HepG2 (cell line): Measurements from ENCODE around the gene TBX10. TPM values are rescaled to one million over a fixed set of nuclear protein-coding genes. Genes with fewer than 3 reads are reported as not detected.

Experiments
- AHR ChIP-seq: IDR thresholded peaks from 2 replicates; pipeline ENCODE4 v1.6.1; 2018; ENCODE audit warnings: missing genetic modification reagents, missing compliant biosample characterization
- ASH2L ChIP-seq: fragments of 300-600, 200-600 bp; sonication (generic); IDR thresholded peaks from 2 replicates; pipeline ENCODE4 v1.7.0; 2017; ENCODE audit warnings: low read depth, mild to moderate bottlenecking, moderate library complexity, mixed read lengths, low read length; ENCODE audit not compliant: insufficient read length
- BCL3 ChIP-seq: sonication (generic); formaldehyde crosslinking; IDR thresholded peaks from 2 replicates; pipeline ENCODE4 v1.5.1; 2020; ENCODE audit warnings: mild to moderate bottlenecking, missing genetic modification reagents, moderate library complexity
- CCAR2 ChIP-seq: fragments of 200-400 bp; formaldehyde crosslinking; optimal IDR thresholded peaks from 2 replicates; pipeline ENCODE3; 2018; ENCODE audit warnings: low read depth, mild to moderate bottlenecking, low read length, moderate library complexity
- CEBPZ ChIP-seq: IDR thresholded peaks from 2 replicates; pipeline ENCODE4 v1.6.1; 2012; ENCODE audit warnings: low read length, improper control_type of control experiment
- DMTF1 ChIP-seq: sonication (generic); formaldehyde crosslinking; IDR thresholded peaks from 2 replicates; pipeline ENCODE4 v1.4.0; 2020; ENCODE audit warnings: mild to moderate bottlenecking, missing genetic modification reagents
- HDAC1 ChIP-seq: sonication (generic); formaldehyde crosslinking; IDR thresholded peaks from 2 replicates; pipeline ENCODE4 v1.5.1; 2020; ENCODE audit warnings: mild to moderate bottlenecking, missing genetic modification reagents
- KLF15 ChIP-seq: sonication (generic); formaldehyde crosslinking; IDR thresholded peaks from 2 replicates; pipeline ENCODE4 v1.8.1; 2023; ENCODE audit warnings: borderline replicate concordance, mild to moderate bottlenecking, inconsistent platforms, missing genetic modification reagents, mixed read lengths
- NPAS2 ChIP-seq: sonication (generic); formaldehyde crosslinking; IDR thresholded peaks from 2 replicates; pipeline ENCODE4 v1.8.0; 2022; ENCODE audit warnings: mild to moderate bottlenecking, missing genetic modification reagents, borderline replicate concordance
- RARA ChIP-seq: IDR thresholded peaks from 2 replicates; pipeline ENCODE4 v1.6.1; 2016; ENCODE audit warnings: missing genetic modification reagents, missing compliant biosample characterization
- SP140L ChIP-seq: sonication (generic); formaldehyde crosslinking; IDR thresholded peaks from 2 replicates; pipeline ENCODE4 v1.4.0; 2020; ENCODE audit warnings: missing genetic modification reagents, borderline replicate concordance
- TBX2 ChIP-seq: sonication (generic); formaldehyde crosslinking; IDR thresholded peaks from 2 replicates; pipeline ENCODE4 v1.5.0; 2020; ENCODE audit warnings: missing genetic modification reagents, mild to moderate bottlenecking, borderline replicate concordance
- ZBTB42 ChIP-seq: sonication (generic); formaldehyde crosslinking; IDR thresholded peaks from 2 replicates; pipeline ENCODE4 v1.5.0; 2020; ENCODE audit warnings: mild to moderate bottlenecking, missing genetic modification reagents
- ZEB1 ChIP-seq: IDR thresholded peaks from 2 replicates; pipeline ENCODE4 v1.6.1; 2012; ENCODE audit warnings: mild to moderate bottlenecking, low read depth, inconsistent platforms; ENCODE audit not compliant: insufficient replicate concordance
- ZKSCAN1 ChIP-seq: fragments of 150-350 bp; IDR thresholded peaks from 2 replicates; pipeline ENCODE4 v1.6.1; 2014; ENCODE audit warnings: low read length
- ZNF552 ChIP-seq: sonication (generic); formaldehyde crosslinking; IDR thresholded peaks from 2 replicates; pipeline ENCODE4 v1.9.0; 2022; ENCODE audit warnings: missing genetic modification reagents, mild to moderate bottlenecking, borderline replicate concordance
- ZNF577 ChIP-seq: sonication (generic); formaldehyde crosslinking; IDR thresholded peaks from 2 replicates; pipeline ENCODE4 v1.4.0; 2020; ENCODE audit warnings: mild to moderate bottlenecking, low read depth, missing genetic modification reagents, borderline replicate concordance
- ZNF713 ChIP-seq: sonication (generic); formaldehyde crosslinking; IDR thresholded peaks from 2 replicates; pipeline ENCODE4 v1.4.0; 2020; ENCODE audit warnings: mild to moderate bottlenecking, missing genetic modification reagents
- ZNF737 ChIP-seq: sonication (generic); formaldehyde crosslinking; IDR thresholded peaks from 2 replicates; pipeline ENCODE4 v1.5.0; 2020; ENCODE audit warnings: missing genetic modification reagents, mild to moderate bottlenecking, borderline replicate concordance
- polyA plus RNA-seq, 8 experiments: library from polyadenylated mRNA; depleted of rRNA in 3 of 8; stranded (reverse) in 7 of 8; unstranded in 1 of 8; fragments of >200 nt; fragmentation: Illumina TruSeq in 4 of 8; extraction: Trizol in 4 of 8; gene quantifications; 2 replicates each; pipeline versions ENCODE4 v1.2.1 to v1.2.3, GENCODE V29; 2011 to 2016; ENCODE audit warnings: low read depth in 4 of 8, missing spikeins in 1 of 8, mixed read lengths in 1 of 8; ENCODE audit not compliant: insufficient read depth in 1 of 8
- total RNA-seq, 5 experiments: library from RNA; depleted of rRNA; stranded (reverse); fragments of >200 nt; fragmentation: Illumina TruSeq; extraction: Trizol; gene quantifications; 2 replicates each; pipeline ENCODE4 v1.2.3, GENCODE V29; 2016; ENCODE audit warnings: low read depth in 1 of 5
- TF ChIP-seq, protein P1 (sequence below): sonication (generic); formaldehyde crosslinking; IDR thresholded peaks from 2 replicates; pipeline ENCODE4 v1.4.0; 2020; ENCODE audit warnings: missing genetic modification reagents
- TF ChIP-seq, protein P2 (sequence below): sonication (generic); formaldehyde crosslinking; IDR thresholded peaks from 2 replicates; pipeline ENCODE4 v1.4.0; 2020; ENCODE audit warnings: missing genetic modification reagents, mild to moderate bottlenecking, borderline replicate concordance

The TBX10 gene
- total and polyA plus RNA-seq, 2 of the 13 experiments (the other 11 are each of a cell fraction or from before 2014, with no cell fraction given), result 0.27 to 1.7 TPM

DNA sequence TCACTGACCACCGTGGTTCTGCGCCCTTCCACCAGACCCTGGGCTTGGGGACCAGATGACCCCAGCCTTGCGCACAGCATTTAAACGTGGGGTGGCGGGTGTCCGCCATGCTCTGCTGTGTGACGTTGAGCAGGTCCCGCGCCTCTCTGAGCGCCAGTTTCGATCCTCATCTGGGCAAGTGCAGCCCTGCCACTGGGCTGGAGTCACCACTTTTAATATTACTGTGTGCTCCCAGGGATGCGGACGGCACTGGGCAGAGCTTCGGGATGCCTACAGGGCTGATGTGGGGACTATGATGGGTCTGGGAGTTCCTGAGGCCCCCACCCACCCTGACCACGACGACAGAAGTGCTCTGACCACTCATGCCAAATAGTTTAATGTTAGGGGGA is 8.6 kb downstream of the TBX10 start (continued):
- TF ChIP-seq, protein P1, sequence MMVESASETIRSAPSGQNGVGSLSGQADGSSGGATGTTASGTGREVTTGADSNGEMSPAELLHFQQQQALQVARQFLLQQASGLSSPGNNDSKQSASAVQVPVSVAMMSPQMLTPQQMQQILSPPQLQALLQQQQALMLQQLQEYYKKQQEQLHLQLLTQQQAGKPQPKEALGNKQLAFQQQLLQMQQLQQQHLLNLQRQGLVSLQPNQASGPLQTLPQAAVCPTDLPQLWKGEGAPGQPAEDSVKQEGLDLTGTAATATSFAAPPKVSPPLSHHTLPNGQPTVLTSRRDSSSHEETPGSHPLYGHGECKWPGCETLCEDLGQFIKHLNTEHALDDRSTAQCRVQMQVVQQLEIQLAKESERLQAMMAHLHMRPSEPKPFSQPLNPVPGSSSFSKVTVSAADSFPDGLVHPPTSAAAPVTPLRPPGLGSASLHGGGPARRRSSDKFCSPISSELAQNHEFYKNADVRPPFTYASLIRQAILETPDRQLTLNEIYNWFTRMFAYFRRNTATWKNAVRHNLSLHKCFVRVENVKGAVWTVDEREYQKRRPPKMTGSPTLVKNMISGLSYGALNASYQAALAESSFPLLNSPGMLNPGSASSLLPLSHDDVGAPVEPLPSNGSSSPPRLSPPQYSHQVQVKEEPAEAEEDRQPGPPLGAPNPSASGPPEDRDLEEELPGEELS, result no peak
- TF ChIP-seq RARA (CRISPR knock-in tag) (no peak), ASH2L (no peak), KLF15 (CRISPR knock-in tag) (no peak), ZNF577 (CRISPR knock-in tag) (no peak), CCAR2 (no peak), ZNF552 (CRISPR knock-in tag) (no peak), DMTF1 (no peak), SP140L (CRISPR knock-in tag) (no peak), ZEB1 (no peak), HDAC1 (CRISPR knock-in tag) (peak; percentile 46; the same call in 1 of the 2 replicates), ZBTB42 (CRISPR knock-in tag) (0 out of 2 replicates have a peak, but pooled peaks have one; percentile 1), ZNF713 (CRISPR knock-in tag) (no peak), CEBPZ (no peak), ZNF737 (CRISPR knock-in tag) (no peak), NPAS2 (CRISPR knock-in tag) (no peak), BCL3 (CRISPR knock-in tag) (no peak), ZKSCAN1 (no peak), AHR (CRISPR knock-in tag) (no peak), TBX2 (no peak)
- TF ChIP-seq, protein P2, sequence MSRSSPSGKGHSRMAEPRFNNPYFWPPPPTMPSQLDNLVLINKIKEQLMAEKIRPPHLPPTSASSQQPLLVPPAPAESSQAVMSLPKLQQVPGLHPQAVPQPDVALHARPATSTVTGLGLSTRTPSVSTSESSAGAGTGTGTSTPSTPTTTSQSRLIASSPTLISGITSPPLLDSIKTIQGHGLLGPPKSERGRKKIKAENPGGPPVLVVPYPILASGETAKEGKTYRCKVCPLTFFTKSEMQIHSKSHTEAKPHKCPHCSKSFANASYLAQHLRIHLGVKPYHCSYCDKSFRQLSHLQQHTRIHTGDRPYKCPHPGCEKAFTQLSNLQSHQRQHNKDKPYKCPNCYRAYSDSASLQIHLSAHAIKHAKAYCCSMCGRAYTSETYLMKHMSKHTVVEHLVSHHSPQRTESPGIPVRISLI (CRISPR knock-in tag), result no peak
